ENCODE results near the gene WNT5B. TPM values are rescaled to one million over a fixed set of nuclear protein-coding genes. Genes with fewer than 3 reads are reported as not detected.

Gene WNT5B
- total RNA-seq, 1 donor from 2014 or later = 0.82 TPM

DNA sequence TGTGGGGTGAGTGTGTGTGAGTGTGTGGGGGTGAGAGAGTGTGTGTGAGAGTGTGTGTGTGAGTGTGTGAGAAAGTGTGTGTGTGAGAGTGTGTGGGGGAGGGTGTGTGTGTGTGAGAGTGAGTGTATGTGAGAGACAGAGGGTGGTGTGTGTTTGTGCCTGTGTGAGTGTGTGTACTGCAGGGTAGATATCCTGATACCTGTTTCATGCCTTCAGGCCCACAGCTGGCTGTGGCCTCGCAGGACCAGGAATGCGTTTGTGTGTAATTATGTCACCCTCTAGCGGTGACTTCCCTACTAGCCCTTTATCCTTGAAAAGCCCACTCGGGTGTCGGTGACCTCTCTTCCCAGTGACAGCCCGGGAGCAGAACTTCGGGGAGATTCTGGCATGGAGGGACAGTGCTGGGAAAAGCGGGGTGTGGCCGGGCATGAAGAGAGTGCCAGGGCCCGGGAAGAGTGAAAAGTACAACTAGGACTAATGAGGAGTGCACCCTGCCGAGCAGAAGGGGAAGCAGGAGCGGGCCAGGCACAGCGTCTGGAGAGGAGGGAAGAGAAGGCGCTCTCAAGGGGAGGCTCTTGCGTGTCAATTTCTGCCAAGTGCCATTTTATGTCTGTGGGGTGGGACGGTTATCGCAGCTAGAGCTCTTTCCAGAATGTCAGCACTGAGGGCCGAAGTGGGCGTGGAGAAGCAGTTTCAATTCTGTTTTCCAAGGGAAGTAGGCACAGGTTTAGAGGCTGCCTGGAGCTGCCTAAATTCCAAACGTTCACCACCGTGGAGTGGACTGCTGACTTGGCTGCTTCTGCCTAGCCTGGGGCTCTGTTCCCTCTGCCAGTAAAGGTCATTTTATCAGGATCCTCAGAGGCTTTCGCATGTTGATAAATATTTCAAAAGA lies 23.7 kb upstream of the WNT5B start:
- H3K27ac Mint-ChIP-seq = peak overlapping the region; percentile 15
- H3K4me1 Mint-ChIP-seq (ENCODE audit: low read depth) = peaks cover 32% of the 10 kb centered on the region

GRCh38 chr12:1606021-1606622 lies 22.9 kb upstream of the WNT5B start:
- no peaks in the 10 kb centered on the region for H3K9me3 Mint-ChIP-seq
- peaks cover 7% of the 10 kb centered on the region for H3K27me3 Mint-ChIP-seq (ENCODE audit: low read depth)
- intact Hi-C loops (cut with micrococcal nuclease) = loop anchor here (10.0 kb wide), 1 partner anchor 89 kb away; the partner anchor contains the start of gene ADIPOR2
- H3K27ac Mint-ChIP-seq = no peak overlapping the region
- DNase-seq (ENCODE audit: low spot score) = no peak
- H3K4me3 Mint-ChIP-seq (ENCODE audit: low read depth) = no peak overlapping the region
- H3K4me1 Mint-ChIP-seq (ENCODE audit: low read depth) = peaks cover 29% of the 10 kb centered on the region
- no peaks in the 10 kb centered on the region for H3K36me3 Mint-ChIP-seq (ENCODE audit: low read depth)

More for the DNA sequence above, 23.7 kb upstream of the WNT5B start:
- peaks cover 5% of the 10 kb centered on the region for H3K27me3 Mint-ChIP-seq (ENCODE audit: low read depth)
- peak; percentile 48 for DNase-seq (ENCODE audit: low spot score)
- H3K4me3 Mint-ChIP-seq (ENCODE audit: low read depth) = peak overlapping the region; percentile 71
- no peaks in the 10 kb centered on the region for H3K9me3 Mint-ChIP-seq
- intact Hi-C loops (cut with micrococcal nuclease) = loop anchor here (1.0 to 10.0 kb wide), 2 partner anchors 10 to 89 kb away; partner anchors contain the start of gene ADIPOR2
- H3K36me3 Mint-ChIP-seq (ENCODE audit: low read depth) = no peaks in the 10 kb centered on the region

GRCh38 chr12:1607940-1608712 lies 20.9 kb upstream of the WNT5B start:
- Mint-ChIP-seq H3K4me3 (ENCODE audit: low read depth) (no peak overlapping the region), H3K27me3 (ENCODE audit: low read depth) (peaks cover 9% of the 10 kb centered on the region), H3K4me1 (ENCODE audit: low read depth) (peaks cover 17% of the 10 kb centered on the region), H3K27ac (no peak overlapping the region), H3K36me3 (ENCODE audit: low read depth) (no peaks in the 10 kb centered on the region), H3K9me3 (no peaks in the 10 kb centered on the region)
- no peak for DNase-seq (ENCODE audit: low spot score)
- intact Hi-C loops (cut with micrococcal nuclease) = loop anchor here (10.0 kb wide), 1 partner anchor 87 kb away; the partner anchor contains the start of gene ADIPOR2

GRCh38 chr12:1608713-1609119 lies 20.3 kb upstream of the WNT5B start:
- Mint-ChIP-seq H3K36me3 (ENCODE audit: low read depth) (no peaks in the 10 kb centered on the region), H3K27me3 (ENCODE audit: low read depth) (peaks cover 9% of the 10 kb centered on the region), H3K4me3 (ENCODE audit: low read depth) (no peak overlapping the region), H3K27ac (no peak overlapping the region), H3K4me1 (ENCODE audit: low read depth) (peaks cover 14% of the 10 kb centered on the region), H3K9me3 (no peaks in the 10 kb centered on the region)
- no peak for DNase-seq (ENCODE audit: low spot score)
- intact Hi-C loops (cut with micrococcal nuclease) = loop anchor here (10.0 kb wide), 1 partner anchor 86 kb away; the partner anchor contains the start of gene ADIPOR2

DNA sequence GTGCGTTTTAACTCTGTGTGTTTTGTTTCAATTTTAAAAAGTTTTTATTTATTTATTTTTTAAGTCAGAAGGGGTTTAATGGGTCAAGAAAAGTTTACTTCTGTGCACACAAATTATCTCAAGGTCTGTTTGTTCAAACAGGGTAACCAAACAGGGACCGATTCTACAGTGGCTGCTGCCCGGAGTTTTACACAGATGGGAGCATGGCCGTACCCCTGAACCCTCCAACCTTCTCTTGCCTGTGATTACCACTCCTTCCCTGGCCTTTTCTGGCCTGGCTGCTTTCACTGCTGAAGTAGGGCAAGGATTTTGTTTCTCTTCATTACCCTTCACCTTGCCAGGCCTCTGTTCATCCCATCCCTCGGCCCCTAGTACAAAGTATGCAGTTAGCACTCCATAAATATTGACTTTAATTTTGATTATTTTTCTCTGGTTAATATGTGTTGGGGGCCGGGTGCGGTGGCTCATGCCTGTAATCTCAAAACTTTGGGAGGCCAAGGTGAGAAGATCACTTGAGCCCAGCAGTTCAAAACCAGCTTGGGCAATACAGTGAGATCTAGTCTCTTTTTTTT lies 18.9 kb upstream of the WNT5B start:
- no peak for DNase-seq (ENCODE audit: low spot score)
- intact Hi-C loops (cut with micrococcal nuclease) = no loop called here
- Mint-ChIP-seq H3K9me3 (no peaks in the 10 kb centered on the region), H3K36me3 (ENCODE audit: low read depth) (no peaks in the 10 kb centered on the region), H3K4me1 (ENCODE audit: low read depth) (peaks cover 11% of the 10 kb centered on the region), H3K27me3 (ENCODE audit: low read depth) (peaks cover 9% of the 10 kb centered on the region), H3K27ac (no peak overlapping the region), H3K4me3 (ENCODE audit: low read depth) (no peak overlapping the region)

DNA sequence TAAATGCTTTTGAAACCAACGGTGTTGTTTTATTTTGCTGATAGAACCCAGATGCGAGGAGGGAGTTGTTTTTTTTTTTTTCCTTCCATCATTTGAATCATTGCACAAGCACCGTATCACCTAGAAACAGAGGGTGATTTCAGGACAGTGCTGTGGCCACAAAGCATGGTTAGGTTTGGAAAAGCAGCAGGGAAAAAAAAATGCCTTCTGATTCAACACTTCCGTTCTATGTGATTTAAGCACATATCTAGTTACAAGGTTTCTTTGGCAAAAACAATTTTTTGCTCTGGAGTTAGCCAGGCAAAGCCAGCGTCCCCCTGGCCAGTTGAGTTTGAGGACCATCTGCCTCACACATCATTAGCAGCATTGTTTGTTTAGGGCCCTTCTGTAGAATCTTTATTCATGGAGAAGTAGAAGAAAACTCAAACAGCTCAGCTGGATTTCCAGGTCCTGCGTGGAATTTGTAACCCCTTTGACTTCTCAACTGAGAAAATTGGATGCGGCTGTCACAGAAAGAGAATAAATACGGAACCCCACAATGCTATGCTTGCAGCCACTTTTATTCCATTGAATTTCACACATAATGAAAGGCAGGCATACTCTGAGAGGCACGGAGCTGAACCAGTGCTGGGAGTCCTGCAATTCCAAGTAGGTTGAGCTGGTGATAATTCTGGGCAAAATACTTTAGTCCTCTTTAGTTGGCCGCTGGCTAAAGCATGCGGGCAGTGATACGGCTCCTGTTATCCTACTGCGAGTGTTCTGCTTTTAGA lies 17.0 kb upstream of the WNT5B start:
- H3K4me3 Mint-ChIP-seq (ENCODE audit: low read depth) = no peak overlapping the region
- H3K27ac Mint-ChIP-seq = no peak overlapping the region
- H3K27me3 Mint-ChIP-seq (ENCODE audit: low read depth) = peaks cover 9% of the 10 kb centered on the region
- H3K4me1 Mint-ChIP-seq (ENCODE audit: low read depth) = peaks cover 14% of the 10 kb centered on the region
- no peak for DNase-seq (ENCODE audit: low spot score)
- intact Hi-C loops (cut with micrococcal nuclease) = no loop called here
- no peaks in the 10 kb centered on the region for H3K36me3 Mint-ChIP-seq (ENCODE audit: low read depth)
- no peaks in the 10 kb centered on the region for H3K9me3 Mint-ChIP-seq

GRCh38 chr12:1613860-1614259 lies 15.2 kb upstream of the WNT5B start:
- Mint-ChIP-seq H3K9me3 (no peaks in the 10 kb centered on the region), H3K27ac (no peak overlapping the region), H3K4me1 (ENCODE audit: low read depth) (peaks cover 19% of the 10 kb centered on the region), H3K27me3 (ENCODE audit: low read depth) (peaks cover 5% of the 10 kb centered on the region), H3K36me3 (ENCODE audit: low read depth) (no peaks in the 10 kb centered on the region), H3K4me3 (ENCODE audit: low read depth) (no peak overlapping the region)
- intact Hi-C loops (cut with micrococcal nuclease) = no loop called here
- no peak for DNase-seq (ENCODE audit: low spot score)

GRCh38 chr12:1614360-1614759 lies 14.7 kb upstream of the WNT5B start:
- Mint-ChIP-seq H3K9me3 (no peaks in the 10 kb centered on the region), H3K27me3 (ENCODE audit: low read depth) (peaks cover 4% of the 10 kb centered on the region), H3K27ac (no peak overlapping the region), H3K36me3 (ENCODE audit: low read depth) (no peaks in the 10 kb centered on the region), H3K4me1 (ENCODE audit: low read depth) (peaks cover 23% of the 10 kb centered on the region), H3K4me3 (ENCODE audit: low read depth) (no peak overlapping the region)
- intact Hi-C loops (cut with micrococcal nuclease) = no loop called here
- no peak for DNase-seq (ENCODE audit: low spot score)

GRCh38 chr12:1616233-1617066 lies 12.6 kb upstream of the WNT5B start:
- Mint-ChIP-seq H3K27me3 (ENCODE audit: low read depth) (peaks cover 2% of the 10 kb centered on the region), H3K4me1 (ENCODE audit: low read depth) (peaks cover 31% of the 10 kb centered on the region), H3K36me3 (ENCODE audit: low read depth) (no peaks in the 10 kb centered on the region), H3K4me3 (ENCODE audit: low read depth) (no peak overlapping the region), H3K27ac (no peak overlapping the region), H3K9me3 (no peaks in the 10 kb centered on the region)
- intact Hi-C loops (cut with micrococcal nuclease) = no loop called here
- no peak for DNase-seq (ENCODE audit: low spot score)

DNA sequence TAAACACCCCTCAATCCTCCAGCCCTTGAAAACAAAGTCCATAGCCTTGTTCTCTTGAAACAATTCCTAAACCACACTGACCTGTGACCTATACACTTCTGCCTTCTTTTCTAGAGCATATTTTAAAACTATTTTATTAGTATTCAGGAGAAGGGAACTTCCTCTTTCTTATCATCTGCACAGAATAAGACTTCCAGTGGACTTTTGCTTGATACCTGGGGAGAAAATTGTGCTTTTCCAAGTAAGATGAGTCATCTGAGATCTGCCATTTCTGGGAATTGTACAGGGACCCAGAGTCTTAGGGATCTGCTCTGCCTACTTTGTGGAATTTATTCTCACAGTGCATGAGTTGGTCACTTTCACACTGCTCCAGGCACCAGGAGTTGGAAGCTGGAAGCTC lies 10.5 kb upstream of the WNT5B start:
- no peaks in the 10 kb centered on the region for H3K9me3 Mint-ChIP-seq

GRCh38 chr12:1619159-1619558 lies 9.9 kb upstream of the WNT5B start:
- no peaks in the 10 kb centered on the region for H3K27me3 Mint-ChIP-seq (ENCODE audit: low read depth)
- H3K9me3 Mint-ChIP-seq = no peaks in the 10 kb centered on the region
- H3K27ac Mint-ChIP-seq = no peak overlapping the region
- no peaks in the 10 kb centered on the region for H3K36me3 Mint-ChIP-seq (ENCODE audit: low read depth)
- no peak for DNase-seq (ENCODE audit: low spot score)
- intact Hi-C loops (cut with micrococcal nuclease) = no loop called here
- H3K4me3 Mint-ChIP-seq (ENCODE audit: low read depth) = no peak overlapping the region
- peaks cover 31% of the 10 kb centered on the region for H3K4me1 Mint-ChIP-seq (ENCODE audit: low read depth)

More for the DNA sequence above, 10.5 kb upstream of the WNT5B start:
- no peak for DNase-seq (ENCODE audit: low spot score)
- Mint-ChIP-seq H3K27ac (no peak overlapping the region), H3K4me1 (ENCODE audit: low read depth) (peaks cover 31% of the 10 kb centered on the region), H3K36me3 (ENCODE audit: low read depth) (no peaks in the 10 kb centered on the region), H3K4me3 (ENCODE audit: low read depth) (no peak overlapping the region), H3K27me3 (ENCODE audit: low read depth) (no peaks in the 10 kb centered on the region)
- intact Hi-C loops (cut with micrococcal nuclease) = no loop called here
